Ovary (tissue), 9 donors: ENCODE data around the gene C8A. TPM values are rescaled to one million over a fixed set of nuclear protein-coding genes. Genes with fewer than 3 reads are reported as not detected.

Experiments
- DNase-seq, 5 donors: peaks; one replicate each; pipeline ENCODE4 v3.0.0-alpha.2; 2019 to 2020
- H3K27ac ChIP-seq, 2 donors: fragments of 200-600 bp; one replicate each; pipeline versions ENCODE4 v1.5.1 to v1.8.0; 2019 to 2022
- H3K27me3 ChIP-seq: fragments of 200-600 bp; one replicate; pipeline ENCODE4 v1.8.0; 2022
- H3K36me3 ChIP-seq: fragments of 200-600 bp; sonication (generic); one replicate; pipeline ENCODE4 v1.5.1; 2019
- H3K4me1 ChIP-seq: one replicate; pipeline ENCODE4 v1.8.1; 2013; ENCODE audit warnings: mild to moderate bottlenecking, moderate library complexity; ENCODE audit not compliant: insufficient read depth
- H3K4me3 ChIP-seq: fragments of 200-600 bp; sonication (generic); one replicate; pipeline ENCODE4 v1.5.1; 2017
- H3K9me3 ChIP-seq, 2 donors: fragments of 200-600 bp in 1 of 2; sonication (generic) in 1 of 2; one replicate each; pipeline versions ENCODE4 v1.5.1 to v1.8.1; 2013 to 2019; ENCODE audit warnings: mild to moderate bottlenecking in 1 of 2, moderate library complexity in 1 of 2
- CTCF ChIP-seq, 3 donors: fragments of 450-650 bp in 2 of 3; fragments of 200-600 bp in 1 of 3; IDR thresholded peaks; one replicate each; pipeline versions ENCODE4 v1.5.1 to v1.8.0; 2016 to 2022; ENCODE audit warnings: antibody characterized with exemption in 3 of 3, mild to moderate bottlenecking in 1 of 3
- EP300 ChIP-seq: sonication (generic); formaldehyde crosslinking; IDR thresholded peaks from one replicate; pipeline ENCODE4 v1.6.1; 2017; ENCODE audit warnings: antibody characterized with exemption
- POLR2A ChIP-seq: fragments of 450-650 bp; IDR thresholded peaks from one replicate; pipeline ENCODE4 v1.6.1; 2017; ENCODE audit warnings: antibody characterized with exemption, mild to moderate bottlenecking, moderate library complexity
- WGBS, 3 donors: extraction: QIAGEN DNeasy Blood & Tissue Kit in 1 of 3; methylation state at CpG; one replicate each; pipeline versions ENCODE4 v1.1.5 to v1.1.7; 2013 to 2017; 5-methylcytosine and 5-hydroxymethylcytosine counted together
- intact Hi-C, 4 donors: fragments of 100-400 bp; cut with DNase I; formaldehyde crosslinking; loops; one replicate each; pipeline versions ENCODE4 v1.11.0 to v1.15.1; 2022 to 2023
- polyA plus RNA-seq, 2 donors: library from polyadenylated mRNA; stranded (reverse); fragments of 200-250 nt in 1 of 2; fragments of 350-450 nt in 1 of 2; fragmentation: Illumina TruSeq in 1 of 2; extraction: RNeasy Lipid Tissue Mini Kit (QIAGEN cat#74804) in 1 of 2; gene quantifications; one replicate each; pipeline ENCODE4 v1.2.3, GENCODE V29; 2013 to 2014
- total RNA-seq, 7 donors: library from RNA; depleted of rRNA in 2 of 7; stranded (reverse); fragments of >200 nt in 2 of 7; fragmentation: NEBNext Ultra II Directional in 3 of 7; extraction: Animal tissue kit (Norgen Biotek cat#: 25700) in 3 of 7; gene quantifications; one replicate each; pipeline versions ENCODE4 v1.1.0 to v1.2.4, GENCODE V29; 2016 to 2023
- donor health status: DM: no; HTN: no; CAD: no; lungs with moderate emphysema.
- donor health status: DM: no; HTN: no; CAD: no.
- donor health status: Bipolar disorder and iron deficiency.
- donor health status: DM: yes; HTN: yes; CAD: no.
- donor health status: DM: no; HTN: no; CAD: no.
- donor health status: DM: yes; HTN: yes; CAD: no.

Gene C8A
- total and polyA plus RNA-seq, 9 donors, result 0.08 TPM; not detected in 8

- WGBS, 3 donors, result 57 to 62% (median 58%) methylated on average over 9 of the region's 9 CpGs
- no peaks in the 10 kb centered on the region for H3K4me1 ChIP-seq
- no peaks in the 10 kb centered on the region for H3K36me3 ChIP-seq
- intact Hi-C loops, result no loop called here
- H3K27me3 ChIP-seq, result no peaks in the 10 kb centered on the region
- no peak for DNase-seq
- H3K4me3 ChIP-seq, result no peak overlapping the region
- H3K9me3 ChIP-seq, result no peaks in the 10 kb centered on the region
- no peak for TF ChIP-seq EP300
- TF ChIP-seq CTCF (IDR thresholded peaks at IDR 0.05), result no peak
- no peak for TF ChIP-seq POLR2A
- no peak overlapping the region for H3K27ac ChIP-seq
These were observed 10.0 kb upstream of the C8A start for GRCh38 chr1:56844545-56845136.

DNA sequence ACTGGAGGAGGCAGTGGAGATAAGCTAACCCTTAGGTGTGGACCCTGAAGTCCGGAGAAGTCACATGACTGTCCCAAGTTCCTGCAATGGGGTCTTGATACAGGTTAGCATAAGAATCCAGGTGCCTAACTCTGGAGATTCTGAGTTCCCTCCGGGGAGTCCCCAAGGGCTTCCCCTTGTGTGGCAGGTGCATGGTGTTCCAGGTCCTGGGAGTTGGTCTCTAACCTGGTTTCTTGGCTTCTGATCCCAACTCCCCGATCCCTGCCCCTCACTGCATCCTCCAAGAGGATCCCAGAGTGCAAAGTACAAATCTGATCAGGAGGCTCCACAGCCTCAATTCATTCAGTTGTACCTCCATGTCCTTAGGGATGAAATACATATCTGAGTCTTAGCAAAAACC is 9.3 kb upstream of the C8A start:
- no peaks in the 10 kb centered on the region for H3K4me1 ChIP-seq
- no peak overlapping the region for H3K4me3 ChIP-seq
- no peaks in the 10 kb centered on the region for H3K36me3 ChIP-seq
- H3K27me3 ChIP-seq, result no peaks in the 10 kb centered on the region
- intact Hi-C loops, result no loop called here
- TF ChIP-seq EP300 (no peak), POLR2A (no peak), CTCF (IDR thresholded peaks at IDR 0.05) (no peak)
- DNase-seq, result no peak
- no peak overlapping the region for H3K27ac ChIP-seq
- WGBS, 3 donors, result 86 to 90% (median 87%) methylated on average over 3 of the region's 3 CpGs
- H3K9me3 ChIP-seq, result no peaks in the 10 kb centered on the region

GRCh38 chr1:56849750-56850149 is 4.8 kb upstream of the C8A start:
- no peaks in the 10 kb centered on the region for H3K36me3 ChIP-seq
- TF ChIP-seq EP300 (no peak), POLR2A (no peak), CTCF (IDR thresholded peaks at IDR 0.05) (no peak)
- no peak overlapping the region for H3K27ac ChIP-seq
- H3K9me3 ChIP-seq, result no peaks in the 10 kb centered on the region
- no peaks in the 10 kb centered on the region for H3K27me3 ChIP-seq
- intact Hi-C loops, result no loop called here
- no peak overlapping the region for H3K4me3 ChIP-seq
- no peaks in the 10 kb centered on the region for H3K4me1 ChIP-seq
- no peak for DNase-seq
- 41 to 50% (median 47%) methylated on average over 7 of the region's 7 CpGs for WGBS, 3 donors

DNA sequence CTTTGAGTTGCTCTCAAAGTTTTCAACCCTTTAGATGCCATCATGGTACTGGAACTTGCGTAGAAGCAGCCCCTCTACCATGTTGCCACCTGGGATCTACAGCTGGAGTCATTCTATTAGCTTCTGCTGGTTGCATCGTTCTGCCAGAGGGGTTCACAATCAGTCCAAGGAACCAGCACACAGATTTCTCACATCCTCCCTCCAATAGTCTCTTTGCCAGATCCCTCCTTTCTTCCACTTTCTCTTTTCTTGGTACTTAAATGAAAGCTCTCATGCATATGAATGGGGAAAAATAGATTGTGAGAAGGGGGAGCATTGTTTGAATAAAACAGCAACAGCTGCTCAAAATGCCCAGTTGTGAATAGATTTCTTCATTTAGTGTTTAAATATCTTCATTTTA is 4.2 kb upstream of the C8A start:
- 70 to 81% (median 79%) methylated on average over 2 of the region's 2 CpGs for WGBS, 3 donors
- H3K4me3 ChIP-seq, result no peak overlapping the region

More for the DNA sequence above, 4.2 kb upstream of the C8A start:
- Histone ChIP-seq H3K36me3 (no peaks in the 10 kb centered on the region), H3K27me3 (no peaks in the 10 kb centered on the region), H3K9me3 (no peaks in the 10 kb centered on the region), H3K27ac (no peak overlapping the region), H3K4me1 (no peaks in the 10 kb centered on the region)
- intact Hi-C loops, result no loop called here
- TF ChIP-seq CTCF (IDR thresholded peaks at IDR 0.05) (no peak), POLR2A (no peak), EP300 (no peak)
- no peak for DNase-seq
